Suppressor macrophage treated with lipopolysaccharide for 1 hour (primary cell): ENCODE data around the gene PIK3R5.
"Not testable (repeated sequence)": the region's sequence is repeated elsewhere in the genome, so short reads cannot be mapped to it uniquely, and the experiment has no call there.

Experiments used
- DNase-seq, 3 donors: peaks; one replicate each; pipeline ENCODE4 v3.0.0-alpha.2; 2020 to 2022

The PIK3R5 gene

DNA sequence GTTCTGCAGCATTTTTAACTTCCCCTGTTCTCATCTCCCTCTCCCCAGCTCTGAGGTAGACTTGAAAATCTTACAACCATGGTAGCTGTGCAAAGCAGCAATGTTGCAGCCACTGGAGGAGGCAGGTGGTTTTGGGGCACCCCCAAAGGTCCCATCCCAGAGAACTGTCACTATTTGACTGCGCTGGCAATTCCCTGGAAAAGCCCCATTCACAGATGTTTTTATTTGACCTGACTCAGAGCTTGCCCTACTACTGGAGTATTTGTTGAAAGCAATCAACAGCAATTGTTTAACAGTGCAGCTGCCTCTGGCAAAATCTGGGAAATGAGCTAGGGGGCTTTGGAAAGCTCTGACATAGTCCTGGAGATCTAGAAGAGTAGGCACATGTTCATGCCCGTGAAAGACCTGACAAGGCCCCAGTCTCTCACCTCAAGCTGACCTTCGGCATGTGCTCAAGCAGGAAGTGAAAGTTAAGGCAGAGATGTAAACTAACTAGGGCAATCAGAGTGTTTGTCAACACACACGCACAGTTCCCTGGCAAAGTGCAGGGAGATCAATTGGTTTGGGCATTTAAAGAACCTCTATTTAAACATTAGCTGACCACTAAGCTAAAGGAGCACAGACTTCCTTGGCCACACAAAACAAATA, 19.7 kb upstream of the PIK3R5 start:
- peak; percentile 77 to 88 (median 81) for DNase-seq

DNA sequence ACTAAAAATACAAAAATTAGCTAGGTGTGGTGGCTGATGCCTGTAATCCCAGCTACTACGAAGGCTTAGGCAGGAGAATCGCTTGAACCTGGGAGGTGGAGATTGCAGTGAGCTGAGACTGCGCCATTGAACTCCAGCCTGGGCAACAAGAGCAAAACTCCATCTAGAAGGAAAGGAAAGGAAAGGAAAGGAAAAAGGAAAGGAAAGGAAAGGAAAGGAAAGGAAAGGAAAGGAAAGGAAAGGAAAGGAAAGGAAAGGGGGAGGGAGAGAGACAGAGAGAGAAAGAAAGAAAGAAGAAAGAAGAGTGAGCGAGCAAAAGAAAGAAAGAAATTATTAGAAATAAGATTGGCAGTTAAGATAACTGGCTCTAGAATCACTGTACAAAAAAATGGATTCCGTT, 18.7 kb upstream of the PIK3R5 start:
- not testable (repeated sequence) for DNase-seq

DNA sequence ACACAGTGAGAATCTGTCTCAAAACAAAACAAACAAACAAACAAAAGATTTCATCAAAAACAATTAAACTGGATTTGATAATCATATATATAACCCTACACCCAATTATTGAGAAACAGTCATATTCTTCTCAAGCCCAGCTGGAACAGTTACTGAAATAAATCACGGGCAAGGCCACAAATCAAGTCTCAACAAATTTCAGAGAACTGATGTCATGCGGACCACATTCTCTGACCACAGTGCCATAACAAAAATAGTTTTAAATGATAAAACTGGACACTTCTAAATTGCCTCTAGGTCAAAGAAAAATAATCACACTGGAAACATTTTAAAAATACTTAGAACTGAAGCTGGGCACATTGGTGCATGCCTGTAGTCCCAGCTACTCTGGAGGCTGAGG, 15.9 kb upstream of the PIK3R5 start:
- no peak for DNase-seq

DNA sequence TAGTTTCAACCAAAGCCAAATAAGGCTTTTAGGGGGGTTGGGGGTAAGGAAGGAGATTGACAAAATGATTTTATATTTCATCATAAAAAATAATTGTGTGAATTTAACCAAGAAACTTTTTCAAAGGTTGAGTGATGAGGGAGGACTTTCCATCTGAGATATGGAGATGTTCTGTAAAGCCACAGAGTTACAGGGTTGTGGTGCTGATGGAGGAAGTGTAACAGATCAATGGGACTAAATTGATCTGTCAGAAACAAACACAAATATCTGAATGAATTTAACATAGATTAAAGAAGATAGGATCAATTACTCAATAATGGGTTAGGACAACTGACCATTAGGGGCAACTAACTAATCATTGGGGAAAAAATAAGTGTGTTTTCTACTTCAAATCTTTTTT, 14.2 kb upstream of the PIK3R5 start:
- DNase-seq, result no peak

DNA sequence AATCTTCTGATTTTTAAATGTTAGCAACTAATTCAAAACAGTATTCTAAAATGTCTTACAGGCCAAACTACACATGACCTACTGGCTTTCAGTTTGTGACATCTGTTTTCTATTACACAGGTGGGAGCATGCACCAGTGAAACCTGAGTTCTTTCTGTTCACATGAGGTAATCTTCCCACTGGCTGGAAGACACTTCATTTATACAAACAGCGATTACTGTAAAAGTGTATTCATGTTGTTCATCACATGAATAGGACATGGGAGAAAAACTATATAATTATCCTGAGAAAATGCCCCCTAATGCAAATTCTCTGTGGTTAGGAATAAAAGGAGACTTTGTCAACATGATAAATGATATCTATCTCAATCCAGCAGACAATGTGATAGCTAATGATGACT, 11.1 kb upstream of the PIK3R5 start:
- no peak for DNase-seq

DNA sequence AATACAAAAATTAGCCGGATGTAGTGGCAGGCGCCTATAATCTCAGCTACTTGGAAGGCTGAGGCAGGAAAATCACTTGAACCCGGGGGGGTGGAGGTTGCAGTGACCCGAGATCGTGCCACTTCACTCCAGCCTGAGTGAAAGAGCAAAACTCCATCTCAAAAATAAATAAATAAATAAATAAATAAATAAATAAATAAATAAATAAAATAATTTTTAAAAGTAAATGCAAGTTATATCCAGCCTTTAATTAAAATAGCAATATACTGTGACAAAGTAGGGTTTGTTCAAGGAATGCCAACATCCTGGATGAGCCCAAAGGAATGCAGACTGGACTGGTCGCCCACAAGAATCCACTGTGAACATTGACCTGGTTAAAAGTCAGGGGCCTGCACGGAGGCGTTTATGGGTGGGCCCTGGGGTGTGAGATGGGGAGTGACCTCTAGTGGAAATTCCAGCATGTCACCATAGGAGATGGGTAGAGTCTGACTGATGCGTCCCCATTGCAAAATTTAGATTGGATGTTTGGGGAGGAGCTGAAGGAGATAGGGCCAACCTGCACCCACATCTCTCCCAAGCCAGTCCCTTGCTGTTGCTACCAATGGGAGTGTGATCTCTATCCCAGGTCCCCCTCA, 9.7 kb upstream of the PIK3R5 start:
- DNase-seq, result peak; percentile 74 to 87 (median 76)

DNA sequence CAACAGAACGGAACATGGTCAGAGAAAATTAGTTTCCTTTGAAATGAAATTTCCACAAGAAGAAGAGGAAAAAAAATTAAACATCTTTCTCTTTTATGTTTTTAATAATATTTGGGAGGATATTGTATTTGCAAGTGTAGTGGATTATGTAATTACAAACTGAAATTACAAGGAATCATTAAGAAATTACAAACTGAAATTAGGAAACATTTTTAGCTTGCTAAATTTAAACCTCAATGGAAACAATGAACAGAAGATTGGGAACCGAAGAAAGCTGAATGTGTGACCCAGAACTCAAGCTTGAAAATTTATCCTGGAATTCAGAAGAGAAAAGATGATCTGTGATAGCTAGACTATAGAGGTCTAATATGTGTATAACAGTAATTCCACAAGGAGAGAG, 4.4 kb upstream of the PIK3R5 start:
- peak in 1 of 3 donors; percentile 35 for DNase-seq

DNA sequence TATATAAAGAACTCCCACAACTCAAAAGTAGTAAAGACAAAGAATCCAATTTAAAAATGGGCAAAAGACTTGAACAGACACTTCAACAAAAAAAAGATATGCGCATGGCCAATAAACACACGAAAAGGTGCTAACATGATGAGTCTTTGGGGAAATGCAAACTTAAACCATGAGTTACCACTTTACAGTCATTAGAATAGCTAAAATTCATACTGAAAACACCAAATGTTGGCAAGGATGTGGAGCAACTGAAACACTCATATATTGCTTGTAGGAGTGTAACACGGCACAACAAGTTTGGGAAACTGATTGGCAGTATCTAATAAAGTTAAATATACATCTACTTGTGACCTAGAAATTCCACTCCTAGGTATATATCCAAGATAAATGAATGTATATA, 3.0 kb upstream of the PIK3R5 start:
- no peak for DNase-seq

DNA sequence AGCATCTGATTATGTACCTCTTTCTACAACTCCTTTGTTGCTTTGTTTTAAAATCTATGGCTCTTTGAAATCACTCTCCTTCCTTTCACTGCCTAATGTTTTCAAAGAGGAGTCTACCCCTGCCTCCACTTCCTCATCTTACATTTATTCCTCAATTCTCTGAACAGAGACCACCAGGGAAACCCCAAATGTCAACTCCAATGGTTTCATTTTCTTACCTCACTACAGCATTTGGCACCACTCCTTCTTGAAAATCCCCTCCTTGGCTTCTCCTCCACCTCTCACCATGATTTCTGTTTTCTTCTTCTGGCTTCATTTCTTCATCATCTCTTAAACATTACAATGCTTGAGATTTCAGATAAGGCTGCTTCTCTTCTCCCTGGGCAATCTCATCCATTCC, 2.4 kb upstream of the PIK3R5 start:
- DNase-seq, result peak; percentile 69 to 87 (median 71)

DNA sequence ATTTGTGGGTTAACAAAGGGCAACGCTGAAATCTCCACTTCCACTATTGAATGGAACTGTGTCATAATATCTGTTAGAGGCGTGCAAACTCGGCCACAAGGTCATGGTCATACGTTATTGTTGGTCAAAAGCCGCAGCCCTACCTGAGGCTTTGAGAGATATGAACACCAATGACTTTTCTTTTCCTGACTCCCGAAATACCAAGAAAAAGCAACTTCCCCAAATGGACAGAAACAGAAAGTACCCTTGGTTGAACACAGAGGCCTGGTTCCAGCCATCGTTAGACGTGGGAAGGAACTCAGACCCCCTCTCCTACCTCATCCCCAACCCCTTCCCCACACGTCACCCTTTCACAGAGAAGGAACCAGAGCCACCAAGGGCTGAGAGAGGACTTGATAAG, 1.4 kb upstream of the PIK3R5 start:
- DNase-seq, result peak; percentile 71 to 84 (median 79)

DNA sequence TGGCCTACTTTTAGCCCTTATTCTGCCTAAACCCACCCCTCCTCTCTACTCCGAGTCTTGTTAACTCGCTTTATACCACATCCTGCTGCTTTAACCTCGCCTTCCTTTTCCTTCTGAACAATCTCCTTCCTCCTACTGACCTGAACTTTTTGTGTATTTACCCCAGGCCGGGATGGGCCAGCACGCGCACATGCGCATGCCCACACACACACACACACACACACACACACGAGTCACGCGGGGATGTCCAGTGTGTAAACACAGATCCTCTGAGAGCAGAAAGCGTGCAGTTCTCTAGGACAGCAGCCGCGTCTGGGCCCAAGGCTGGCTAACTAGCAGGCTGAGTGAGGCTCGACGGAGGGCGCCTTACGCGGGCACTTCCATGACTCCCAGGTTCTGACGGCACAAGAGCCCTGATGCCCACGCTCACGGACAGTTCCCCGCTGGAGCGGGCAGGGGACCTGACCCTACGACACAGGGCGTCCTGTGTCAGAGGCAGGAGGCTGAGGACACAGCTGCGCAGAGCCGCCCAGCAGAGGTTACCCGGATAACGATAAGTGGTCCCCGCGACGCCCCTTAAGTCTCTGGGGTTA, 610 bp downstream of the PIK3R5 start:
- DNase-seq, result peak; percentile 81 to 84 (median 82)

DNA sequence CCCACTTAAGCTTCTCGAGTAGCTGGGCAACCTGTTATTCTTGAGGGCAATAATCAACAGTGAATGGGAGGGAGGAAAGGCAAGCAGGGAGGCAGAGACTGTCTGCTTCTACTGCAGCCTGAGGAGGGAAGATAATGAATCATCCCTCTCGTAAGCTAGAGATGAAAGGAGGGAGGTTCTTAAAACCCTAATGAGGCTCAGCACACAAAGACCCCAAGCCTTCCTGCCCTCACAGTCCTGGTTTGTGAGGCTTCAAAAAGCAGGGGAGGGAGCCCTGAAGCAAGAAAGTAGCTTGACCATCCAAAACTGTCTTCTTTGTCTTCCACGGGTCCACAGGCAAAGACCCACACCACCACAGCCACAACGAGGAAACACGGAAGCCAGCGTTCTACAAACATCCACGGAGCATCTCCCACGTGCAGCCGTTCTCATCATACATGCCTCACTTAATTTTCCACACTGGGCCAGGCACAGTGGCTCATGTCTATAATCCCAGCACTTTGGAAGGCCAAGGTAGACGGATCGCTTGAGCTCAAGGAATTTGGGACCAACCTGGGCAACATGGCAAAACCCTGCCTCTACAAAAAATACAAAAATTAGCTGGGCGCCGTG, 1.8 kb downstream of the PIK3R5 start:
- DNase-seq, result peak in 2 of 3 donors; percentile 29 to 39

DNA sequence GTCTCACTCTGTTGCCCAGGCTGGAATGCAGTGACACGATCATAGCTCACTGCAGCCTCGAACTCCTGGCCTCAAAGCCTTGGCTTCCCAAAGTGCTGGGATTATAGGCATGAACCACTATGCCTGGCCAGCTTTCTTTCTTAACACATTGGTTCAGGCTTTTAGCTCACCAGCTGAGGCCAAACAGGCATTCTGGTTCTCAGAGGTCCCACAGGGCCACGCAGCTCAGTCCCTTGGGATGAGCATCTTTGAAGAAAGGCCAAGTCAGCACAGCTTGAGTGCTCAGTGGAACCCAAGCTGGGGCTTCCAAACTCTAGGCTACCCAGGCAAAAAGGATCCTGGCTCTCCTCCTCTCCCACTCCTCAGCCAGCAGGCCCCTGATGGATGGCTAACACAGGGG, 2.5 kb downstream of the PIK3R5 start:
- DNase-seq, result no peak

DNA sequence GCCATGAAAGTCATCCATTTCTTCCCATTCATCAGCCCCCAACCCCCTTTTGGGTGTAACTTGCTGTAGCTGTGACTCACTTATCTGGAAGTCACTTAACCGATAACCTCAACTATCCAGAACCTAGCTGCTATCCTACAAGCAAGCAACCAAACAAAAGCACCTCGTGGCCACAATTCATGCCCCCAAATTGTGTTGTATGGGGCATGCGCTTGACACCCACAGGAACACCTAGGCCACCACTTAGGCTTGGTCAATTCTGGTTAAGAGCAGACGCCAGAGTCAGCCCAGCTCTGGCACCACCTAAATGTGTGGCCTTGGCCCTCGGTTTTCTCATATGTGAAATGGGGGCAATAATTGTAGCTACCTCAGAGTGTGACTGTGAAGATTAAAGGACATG, 3.7 kb downstream of the PIK3R5 start:
- DNase-seq, result no peak

DNA sequence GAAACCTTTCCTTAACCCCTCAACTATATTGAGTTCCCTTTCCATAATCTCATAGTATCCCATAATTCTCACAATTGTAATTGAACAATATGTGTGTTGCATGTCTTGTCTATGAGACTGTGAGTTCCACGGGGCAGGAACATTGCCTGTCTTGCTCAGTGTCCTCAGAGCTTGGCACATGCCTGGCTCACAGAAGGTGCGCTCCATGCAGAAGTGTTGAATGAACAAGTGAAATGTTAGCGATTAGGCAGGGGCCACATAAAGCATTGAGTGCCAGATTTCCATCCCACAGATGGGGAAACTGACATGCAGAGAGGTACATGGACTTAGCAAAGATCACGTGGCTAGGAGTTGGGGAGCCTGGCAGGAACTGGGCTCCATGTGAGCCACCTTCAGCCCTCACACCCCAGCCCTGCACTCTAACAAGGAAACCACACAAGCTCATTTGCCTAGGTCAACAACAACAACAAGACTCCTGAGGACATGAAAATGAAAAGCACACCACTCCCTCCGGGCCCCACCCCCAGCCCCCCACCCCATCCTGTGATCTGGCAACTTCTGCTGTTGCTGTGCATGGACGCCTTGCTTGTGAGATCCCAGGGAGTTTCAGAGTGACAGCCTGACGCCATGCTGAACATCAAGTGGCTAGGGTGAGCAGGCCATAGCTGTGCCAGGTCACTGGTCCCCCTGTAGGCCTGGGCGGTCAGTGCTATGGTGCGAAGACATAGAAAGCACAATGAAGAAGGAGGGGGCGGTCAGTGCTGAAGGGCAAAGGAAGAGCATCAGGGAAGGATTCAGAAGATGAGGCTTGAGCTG, 5.0 kb downstream of the PIK3R5 start:
- DNase-seq, result no peak

DNA sequence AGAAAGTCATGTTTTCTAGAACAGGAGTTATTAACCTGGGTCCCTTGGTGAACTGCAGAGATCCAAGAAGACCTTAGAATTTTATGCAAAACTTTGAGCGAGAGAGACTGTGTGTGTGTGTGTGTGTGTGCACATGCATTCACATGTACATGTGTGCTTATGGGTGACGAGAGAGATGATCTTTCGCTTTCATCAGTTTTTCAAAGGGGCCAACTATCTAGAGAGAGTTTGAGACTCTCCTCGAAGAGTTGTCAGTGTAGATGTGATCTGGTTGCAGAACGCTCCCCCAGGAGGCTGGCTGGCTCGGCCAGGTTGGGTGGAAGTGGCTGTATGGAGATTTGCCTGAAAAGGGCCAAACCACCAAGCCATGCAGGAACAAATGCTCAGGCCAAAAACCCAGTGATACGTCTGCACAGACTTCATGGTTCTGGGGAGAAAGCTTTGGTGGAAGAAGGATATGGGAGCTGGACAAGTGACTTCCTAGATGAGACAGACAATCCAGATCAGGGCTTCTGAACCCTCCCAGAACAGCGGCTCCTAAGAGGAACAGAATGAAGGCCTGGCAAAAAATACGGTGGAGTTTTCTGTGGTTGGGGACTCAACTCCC, 6.1 kb downstream of the PIK3R5 start:
- no peak for DNase-seq

DNA sequence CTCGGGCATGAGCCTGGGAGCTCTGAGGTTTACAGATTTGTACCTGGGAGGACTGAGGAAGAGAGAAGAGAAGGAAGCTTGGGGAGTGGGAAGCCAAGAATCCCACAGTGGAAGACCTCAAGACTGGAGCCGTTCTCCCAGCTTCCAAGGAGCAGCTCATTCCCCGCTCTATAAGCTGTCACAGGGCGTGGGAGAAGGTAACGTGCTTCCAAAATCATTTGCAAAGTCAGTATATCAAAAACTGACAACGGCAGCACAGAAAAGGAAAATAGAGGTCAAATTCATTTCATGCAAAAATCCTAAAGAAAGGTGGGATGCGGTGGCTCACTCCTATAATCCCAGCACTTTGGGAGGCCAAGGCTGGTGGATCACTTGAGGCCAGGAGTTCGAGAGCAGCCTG, 7.8 kb downstream of the PIK3R5 start:
- no peak for DNase-seq

DNA sequence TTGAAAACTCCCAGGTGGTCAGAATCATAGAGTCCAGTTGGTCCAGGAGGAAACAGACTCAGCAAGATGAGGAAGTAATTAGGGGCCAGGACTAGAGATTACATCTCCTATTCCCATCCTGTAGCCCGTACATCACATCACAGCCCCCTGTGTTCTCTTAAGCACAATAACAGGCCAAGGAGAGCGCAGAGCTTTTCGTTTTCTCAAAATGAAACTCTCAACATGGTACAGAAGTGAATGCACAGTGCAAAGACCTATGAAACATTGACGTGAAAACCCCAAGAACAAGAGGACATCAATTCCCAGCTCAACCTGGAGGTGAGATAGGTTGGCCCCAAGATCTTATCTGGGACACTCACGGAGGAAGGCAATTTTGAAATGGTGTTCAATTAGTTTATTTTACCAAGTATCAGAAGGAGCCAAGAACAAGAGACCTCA, 9.0 kb downstream of the PIK3R5 start:
- DNase-seq, result no peak

DNA sequence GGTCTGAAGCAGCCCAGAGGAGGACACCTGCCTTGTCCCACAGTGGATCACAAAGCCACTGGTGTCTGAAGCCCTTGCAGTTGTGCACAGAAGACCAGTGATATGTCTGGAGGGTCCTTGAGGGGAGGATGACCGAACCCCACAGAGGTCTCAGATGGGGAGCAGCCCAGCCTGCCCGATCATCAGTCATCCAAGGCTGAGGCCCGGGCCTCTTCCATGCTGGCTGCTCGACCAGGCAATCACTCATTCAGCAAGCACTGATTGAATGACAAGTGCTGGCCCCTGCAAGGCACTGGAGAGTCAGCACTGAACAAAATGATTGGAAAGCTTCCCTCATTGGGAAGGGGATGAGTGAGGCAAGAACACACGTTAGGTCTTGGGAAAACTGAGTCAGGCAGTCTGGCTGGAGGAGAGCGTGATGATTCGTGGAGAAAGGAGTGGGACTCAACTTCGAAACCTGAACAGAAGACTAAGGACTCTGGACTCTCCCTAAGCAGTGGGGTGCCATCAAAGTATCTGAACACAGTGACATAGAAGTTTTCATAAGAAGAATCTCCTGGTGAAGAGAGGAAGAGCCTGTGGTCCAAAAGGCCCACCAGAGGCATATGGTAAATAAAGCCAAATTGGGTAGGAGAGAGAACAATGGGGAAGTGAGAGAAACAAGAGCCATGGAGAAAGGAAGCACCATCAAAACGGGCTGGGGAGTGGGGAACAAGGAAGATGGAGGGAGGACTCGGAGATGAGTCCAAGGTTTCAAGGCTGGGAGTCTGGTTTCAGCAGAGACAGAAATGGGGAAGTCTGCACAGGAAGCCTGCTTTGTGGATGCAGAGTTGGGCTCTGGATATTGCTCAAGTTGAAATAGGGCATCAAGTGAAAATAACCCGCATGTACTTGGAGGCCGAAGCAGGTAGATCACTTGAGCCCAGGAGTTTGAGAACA, 10.2 kb downstream of the PIK3R5 start:
- DNase-seq, result peak; percentile 71 to 79 (median 77)

DNA sequence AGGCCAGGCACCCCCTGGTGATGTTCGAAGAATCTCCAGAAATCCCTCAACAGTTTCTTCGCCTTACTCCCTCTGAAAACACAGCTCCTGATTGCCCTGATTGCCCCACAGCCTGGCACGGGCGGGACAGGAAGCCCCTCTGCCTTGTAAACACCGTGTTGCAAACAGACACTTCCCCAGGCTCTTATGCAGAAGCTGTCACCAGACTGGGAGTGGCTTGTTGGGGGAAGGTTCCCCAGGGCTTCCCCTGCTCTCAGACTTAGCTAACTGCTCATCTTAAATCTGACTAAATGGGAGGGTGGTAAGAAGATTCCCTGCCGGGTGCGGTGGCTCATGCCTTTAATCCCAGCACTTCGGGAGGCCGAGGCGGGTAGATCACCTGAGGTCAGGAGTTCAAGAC, 11.2 kb downstream of the PIK3R5 start:
- DNase-seq, result peak; percentile 96 to 98 (median 97)

DNA sequence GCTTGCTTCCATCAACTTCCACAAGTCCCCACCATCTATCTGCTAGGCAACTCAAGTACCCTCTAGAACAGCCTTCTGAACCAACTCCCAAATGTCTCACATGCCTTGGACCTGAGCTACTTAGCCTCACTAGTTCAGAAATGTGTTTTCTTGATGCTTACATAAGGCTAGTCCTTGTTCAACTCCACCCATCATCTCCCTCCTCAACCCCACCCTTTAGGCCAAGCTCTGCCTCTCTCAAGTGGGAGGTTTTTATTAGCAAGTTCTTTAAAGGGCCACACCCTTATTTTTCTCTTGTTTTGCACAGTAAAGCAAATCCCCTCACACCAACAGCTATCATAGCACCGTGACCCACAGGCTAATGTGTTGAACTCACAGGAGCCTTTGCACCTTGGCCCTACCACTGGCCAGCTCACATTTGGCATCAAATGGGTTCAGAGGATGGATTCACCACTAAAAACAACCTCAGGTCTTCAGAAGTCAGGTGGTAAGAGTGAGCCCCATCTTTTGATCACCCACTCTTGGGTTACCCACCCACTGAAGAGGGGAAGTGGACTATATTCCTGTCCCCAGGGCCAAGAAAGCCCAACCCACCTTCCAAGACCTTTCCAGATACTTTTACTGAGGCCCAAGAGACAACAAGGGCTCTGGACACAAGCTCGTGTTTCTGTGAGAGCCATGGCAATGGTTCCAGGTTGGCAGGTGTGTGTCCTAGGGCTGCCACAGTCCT, 12.2 kb downstream of the PIK3R5 start:
- no peak for DNase-seq
